ENCODE results near the gene KATNAL2.

KATNAL2 gene

GRCh38 chr18:47087676-47088075, 170.3 kb downstream of the KATNAL2 start:
- TF ChIP-seq GATA3 (IDR thresholded peaks at IDR 0.05; ENCODE audit: low read depth, low read length): no peak
- TF ChIP-seq GATA2 (IDR thresholded peaks at IDR 0.05; ENCODE audit: low read depth, low read length): no peak

GRCh38 chr18:47095810-47096209, 178.4 kb downstream of the KATNAL2 start:
- TF ChIP-seq GATA2 (IDR thresholded peaks at IDR 0.05; ENCODE audit: low read depth, low read length) (no peak), GATA3 (IDR thresholded peaks at IDR 0.05; ENCODE audit: low read depth, low read length) (no peak)

GRCh38 chr18:47100212-47100831, 182.9 kb downstream of the KATNAL2 start:
- TF ChIP-seq GATA2 (IDR thresholded peaks at IDR 0.05; ENCODE audit: low read depth, low read length) (no peak), GATA3 (IDR thresholded peaks at IDR 0.05; ENCODE audit: low read depth, low read length) (no peak)

GRCh38 chr18:47108373-47108772, 191.0 kb downstream of the KATNAL2 start:
- TF ChIP-seq GATA3 (IDR thresholded peaks at IDR 0.05; ENCODE audit: low read depth, low read length): no peak
- no peak for TF ChIP-seq GATA2 (IDR thresholded peaks at IDR 0.05; ENCODE audit: low read depth, low read length)

GRCh38 chr18:47108998-47109405, 191.6 kb downstream of the KATNAL2 start:
- TF ChIP-seq GATA3 (IDR thresholded peaks at IDR 0.05; ENCODE audit: low read depth, low read length) (no peak), GATA2 (IDR thresholded peaks at IDR 0.05; ENCODE audit: low read depth, low read length) (no peak)

GRCh38 chr18:47109720-47110119, 192.3 kb downstream of the KATNAL2 start:
- TF ChIP-seq GATA2 (IDR thresholded peaks at IDR 0.05; ENCODE audit: low read depth, low read length): no peak
- no peak for TF ChIP-seq GATA3 (IDR thresholded peaks at IDR 0.05; ENCODE audit: low read depth, low read length)

GRCh38 chr18:47110492-47111274, 193.3 kb downstream of the KATNAL2 start:
- TF ChIP-seq GATA3 (IDR thresholded peaks at IDR 0.05; ENCODE audit: low read depth, low read length) (no peak), GATA2 (IDR thresholded peaks at IDR 0.05; ENCODE audit: low read depth, low read length) (no peak)

- TF ChIP-seq GATA3 (IDR thresholded peaks at IDR 0.05; ENCODE audit: low read depth, low read length) (no peak), GATA2 (IDR thresholded peaks at IDR 0.05; ENCODE audit: low read depth, low read length) (no peak)
Observed at GRCh38 chr18:47113796-47114540, 196.6 kb downstream of the KATNAL2 start.

- TF ChIP-seq GATA3 (IDR thresholded peaks at IDR 0.05; ENCODE audit: low read depth, low read length) (no peak), GATA2 (IDR thresholded peaks at IDR 0.05; ENCODE audit: low read depth, low read length) (no peak)
Observed at GRCh38 chr18:47115205-47115604, 197.8 kb downstream of the KATNAL2 start.

GRCh38 chr18:47118981-47119380, 201.6 kb downstream of the KATNAL2 start:
- TF ChIP-seq GATA2 (IDR thresholded peaks at IDR 0.05; ENCODE audit: low read depth, low read length) (no peak), GATA3 (IDR thresholded peaks at IDR 0.05; ENCODE audit: low read depth, low read length) (no peak)

- no peak for TF ChIP-seq GATA2 (IDR thresholded peaks at IDR 0.05; ENCODE audit: low read depth, low read length)
- no peak for TF ChIP-seq GATA3 (IDR thresholded peaks at IDR 0.05; ENCODE audit: low read depth, low read length)
Observed at GRCh38 chr18:47120428-47120827, 203.0 kb downstream of the KATNAL2 start.

- no peak for TF ChIP-seq GATA2 (IDR thresholded peaks at IDR 0.05; ENCODE audit: low read depth, low read length)
- no peak for TF ChIP-seq GATA3 (IDR thresholded peaks at IDR 0.05; ENCODE audit: low read depth, low read length)
Observed at GRCh38 chr18:47121146-47121545, 203.7 kb downstream of the KATNAL2 start.

GRCh38 chr18:47141289-47141688, 223.9 kb downstream of the KATNAL2 start:
- TF ChIP-seq GATA2 (IDR thresholded peaks at IDR 0.05; ENCODE audit: low read depth, low read length) (no peak), GATA3 (IDR thresholded peaks at IDR 0.05; ENCODE audit: low read depth, low read length) (no peak)

GRCh38 chr18:47143153-47143552, 225.8 kb downstream of the KATNAL2 start:
- TF ChIP-seq GATA2 (IDR thresholded peaks at IDR 0.05; ENCODE audit: low read depth, low read length) (no peak), GATA3 (IDR thresholded peaks at IDR 0.05; ENCODE audit: low read depth, low read length) (no peak)
